Neural cell (in vitro differentiated cells): ENCODE measurements around the gene KLK10. TPM values are rescaled to one million over a fixed set of nuclear protein-coding genes. Genes with fewer than 3 reads are reported as not detected.
"Not testable (repeated sequence)": the region's sequence is repeated elsewhere in the genome, so short reads cannot be mapped to it uniquely, and the experiment has no call there.

Source experiments
- H2AFZ ChIP-seq: fragments of 200-600, 300-800 bp; sonication (generic), shearing (Covaris generic); 2 replicates; pipeline ENCODE4 v1.6.0; 2014; ENCODE audit warnings: low read depth, mild to moderate bottlenecking, antibody characterized with exemption, low read length, moderate library complexity
- H3F3A ChIP-seq: fragments of 200-600 bp; shearing (Covaris generic); 2 replicates; pipeline ENCODE4 v1.6.1; 2016; ENCODE audit warnings: mild to moderate bottlenecking, moderate library complexity, mixed read lengths, antibody characterized with exemption, low read length; ENCODE audit not compliant: insufficient read depth, poor library complexity, severe bottlenecking
- H3K27ac ChIP-seq: fragments of 200-600, 300-800 bp; sonication (generic), shearing (Covaris generic); 2 replicates; pipeline ENCODE4 v1.5.1; 2014; ENCODE audit warnings: mild to moderate bottlenecking, low read length, moderate library complexity
- H3K27me3 ChIP-seq: fragments of 300-800, 200-600 bp; sonication (generic), shearing (Covaris generic); 2 replicates; pipeline ENCODE4 v1.6.0; 2014; ENCODE audit warnings: mild to moderate bottlenecking, low read depth, low read length, moderate library complexity; ENCODE audit not compliant: insufficient read depth
- H3K36me3 ChIP-seq: fragments of 300-800, 200-600 bp; sonication (generic), shearing (Covaris generic); 2 replicates; pipeline ENCODE4 v1.5.1; 2014; ENCODE audit warnings: mild to moderate bottlenecking, antibody characterized with exemption, low read length, moderate library complexity; ENCODE audit not compliant: insufficient read depth
- H3K4me2 ChIP-seq: fragments of 300-800, 200-600 bp; sonication (generic), shearing (Covaris generic); 2 replicates; pipeline ENCODE4 v1.6.0; 2014; ENCODE audit warnings: mild to moderate bottlenecking, low read length
- H3K4me3 ChIP-seq: fragments of 300-800, 200-600 bp; sonication (generic), shearing (Covaris generic); 2 replicates; pipeline ENCODE4 v1.5.1; 2014; ENCODE audit warnings: mild to moderate bottlenecking, low read length, moderate library complexity
- H3K79me2 ChIP-seq: fragments of 200-600 bp; shearing (Covaris generic); replicated peaks from 2 replicates; pipeline ENCODE4 v1.6.0; 2014; ENCODE audit warnings: mild to moderate bottlenecking, low read length, moderate library complexity; ENCODE audit not compliant: insufficient read depth
- H3K9ac ChIP-seq: fragments of 300-800, 200-600 bp; sonication (generic), shearing (Covaris generic); 2 replicates; pipeline ENCODE4 v1.6.1; 2016; ENCODE audit warnings: mild to moderate bottlenecking, low read length, mixed read lengths
- H3K9me2 ChIP-seq: fragments of 200-600 bp; shearing (Covaris generic); 2 replicates; pipeline ENCODE4 v1.6.1; 2016; ENCODE audit warnings: mild to moderate bottlenecking, low read length, mixed read lengths; ENCODE audit not compliant: insufficient read depth
- H3K9me3 ChIP-seq: fragments of 200-600, 300-800 bp; sonication (generic), shearing (Covaris generic); 2 replicates; pipeline ENCODE4 v1.6.1; 2016; ENCODE audit warnings: mild to moderate bottlenecking, mixed run types, low read length, moderate library complexity, mixed read lengths
- H4K20me1 ChIP-seq: fragments of 200-600 bp; shearing (Covaris generic); 2 replicates; pipeline ENCODE4 v1.6.1; 2016; ENCODE audit warnings: mild to moderate bottlenecking, mixed run types; ENCODE audit not compliant: insufficient read depth
- CTCF ChIP-seq: fragments of 450-650 bp; IDR thresholded peaks from 2 replicates; pipeline ENCODE4 v1.5.1; 2014; ENCODE audit warnings: antibody characterized with exemption, mild to moderate bottlenecking, moderate library complexity; ENCODE audit not compliant: poor library complexity, severe bottlenecking
- EP300 ChIP-seq: fragments of 450-650 bp; conservative IDR thresholded peaks from 2 replicates; pipeline ENCODE4 v1.6.1; 2014; ENCODE audit warnings: antibody characterized with exemption, mild to moderate bottlenecking, moderate library complexity; ENCODE audit not compliant: poor library complexity, severe bottlenecking
- EZH2 ChIP-seq: fragments of 200-600, 300-800 bp; shearing (Covaris generic), sonication (generic); IDR thresholded peaks from 2 replicates; pipeline ENCODE4 v1.6.1; 2014; ENCODE audit warnings: antibody characterized with exemption, low read length, borderline replicate concordance, mild to moderate bottlenecking; ENCODE audit not compliant: insufficient read depth, poor library complexity, severe bottlenecking
- MXI1 ChIP-seq: fragments of 450-650 bp; conservative IDR thresholded peaks from 2 replicates; pipeline ENCODE4 v1.6.1; 2014; ENCODE audit warnings: antibody characterized with exemption, mild to moderate bottlenecking; ENCODE audit not compliant: poor library complexity, severe bottlenecking
- POLR2AphosphoS5 ChIP-seq: IDR thresholded peaks from 2 replicates; pipeline ENCODE4 v1.6.1; 2012
- RAD21 ChIP-seq: fragments of 450-650 bp; conservative IDR thresholded peaks from 2 replicates; pipeline ENCODE4 v1.6.1; 2014; ENCODE audit warnings: antibody characterized with exemption, mild to moderate bottlenecking, moderate library complexity
- SMC3 ChIP-seq: fragments of 450-650 bp; conservative IDR thresholded peaks from 2 replicates; pipeline ENCODE4 v1.6.1; 2014; ENCODE audit warnings: antibody characterized with exemption, mild to moderate bottlenecking, moderate library complexity; ENCODE audit not compliant: poor library complexity
- TAF1 ChIP-seq: IDR thresholded peaks from 2 replicates; pipeline ENCODE4 v1.6.1; 2012; ENCODE audit warnings: low read depth
- polyA plus RNA-seq: library from polyadenylated mRNA; depleted of rRNA; stranded (reverse); fragments of >200 nt; gene quantifications from 2 replicates; pipeline ENCODE4 v1.2.3, GENCODE V29; 2014
- TF ChIP-seq, protein P1 (sequence below): IDR thresholded peaks from 2 replicates; pipeline ENCODE4 v1.6.1; 2012; ENCODE audit warnings: borderline replicate concordance

The KLK10 gene
- polyA plus RNA-seq, 1 donor from 2014 or later, result 0.73 TPM

DNA sequence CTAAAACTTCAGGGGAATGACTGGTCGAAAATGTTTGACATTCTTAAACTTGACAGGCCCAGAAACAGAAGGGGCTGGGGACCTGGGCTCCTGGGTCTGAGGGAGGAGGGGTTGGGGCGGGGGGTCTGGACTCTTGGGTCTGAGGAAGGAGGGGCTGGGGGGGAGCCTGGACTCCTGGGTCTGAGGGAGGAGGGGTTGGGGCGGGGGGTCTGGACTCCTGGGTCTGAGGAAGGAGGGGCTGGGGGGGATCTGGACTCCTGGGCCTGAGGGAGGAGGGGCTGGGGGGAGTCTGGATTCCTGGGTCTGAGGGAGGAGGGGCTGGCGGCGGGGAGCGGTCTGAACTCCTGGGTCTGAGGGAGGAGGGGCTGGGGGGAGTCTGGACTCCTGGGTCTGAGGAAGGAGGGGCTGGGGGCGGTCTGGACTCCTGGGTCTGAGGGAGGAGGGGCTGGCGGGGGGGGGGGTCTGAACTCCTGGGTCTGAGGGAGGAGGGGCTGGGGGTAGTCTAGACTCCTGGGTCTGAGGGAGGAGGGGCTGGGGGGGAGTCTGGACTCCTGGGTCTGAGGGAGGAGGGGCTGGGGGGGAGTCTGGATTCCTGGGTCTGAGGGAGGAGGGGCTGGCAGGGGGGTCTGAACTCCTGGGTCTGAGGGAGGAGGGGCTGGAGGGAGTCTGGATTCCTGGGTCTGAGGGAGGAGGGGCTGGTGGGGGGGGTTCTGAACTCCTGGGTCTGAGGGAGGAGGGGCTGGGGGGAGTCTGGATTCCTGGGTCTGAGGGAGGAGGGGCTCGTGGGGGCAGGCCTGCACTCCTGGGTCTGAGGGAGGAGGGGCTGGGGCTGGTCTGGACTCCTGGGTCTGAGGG is 44.6 kb downstream of the KLK10 start:
- Histone ChIP-seq H2AFZ (no peak overlapping the region), H3K79me2 (no peaks in the 10 kb centered on the region), H3K4me2 (no peak overlapping the region), H3K9ac (no peak overlapping the region), H3F3A (no peaks in the 10 kb centered on the region), H4K20me1 (no peaks in the 10 kb centered on the region), H3K4me3 (no peak overlapping the region), H3K27ac (no peak overlapping the region), H3K9me2 (no peaks in the 10 kb centered on the region), H3K36me3 (no peaks in the 10 kb centered on the region), H3K27me3 (no peaks in the 10 kb centered on the region), H3K9me3 (no peaks in the 10 kb centered on the region)
- TF ChIP-seq, protein P1, sequence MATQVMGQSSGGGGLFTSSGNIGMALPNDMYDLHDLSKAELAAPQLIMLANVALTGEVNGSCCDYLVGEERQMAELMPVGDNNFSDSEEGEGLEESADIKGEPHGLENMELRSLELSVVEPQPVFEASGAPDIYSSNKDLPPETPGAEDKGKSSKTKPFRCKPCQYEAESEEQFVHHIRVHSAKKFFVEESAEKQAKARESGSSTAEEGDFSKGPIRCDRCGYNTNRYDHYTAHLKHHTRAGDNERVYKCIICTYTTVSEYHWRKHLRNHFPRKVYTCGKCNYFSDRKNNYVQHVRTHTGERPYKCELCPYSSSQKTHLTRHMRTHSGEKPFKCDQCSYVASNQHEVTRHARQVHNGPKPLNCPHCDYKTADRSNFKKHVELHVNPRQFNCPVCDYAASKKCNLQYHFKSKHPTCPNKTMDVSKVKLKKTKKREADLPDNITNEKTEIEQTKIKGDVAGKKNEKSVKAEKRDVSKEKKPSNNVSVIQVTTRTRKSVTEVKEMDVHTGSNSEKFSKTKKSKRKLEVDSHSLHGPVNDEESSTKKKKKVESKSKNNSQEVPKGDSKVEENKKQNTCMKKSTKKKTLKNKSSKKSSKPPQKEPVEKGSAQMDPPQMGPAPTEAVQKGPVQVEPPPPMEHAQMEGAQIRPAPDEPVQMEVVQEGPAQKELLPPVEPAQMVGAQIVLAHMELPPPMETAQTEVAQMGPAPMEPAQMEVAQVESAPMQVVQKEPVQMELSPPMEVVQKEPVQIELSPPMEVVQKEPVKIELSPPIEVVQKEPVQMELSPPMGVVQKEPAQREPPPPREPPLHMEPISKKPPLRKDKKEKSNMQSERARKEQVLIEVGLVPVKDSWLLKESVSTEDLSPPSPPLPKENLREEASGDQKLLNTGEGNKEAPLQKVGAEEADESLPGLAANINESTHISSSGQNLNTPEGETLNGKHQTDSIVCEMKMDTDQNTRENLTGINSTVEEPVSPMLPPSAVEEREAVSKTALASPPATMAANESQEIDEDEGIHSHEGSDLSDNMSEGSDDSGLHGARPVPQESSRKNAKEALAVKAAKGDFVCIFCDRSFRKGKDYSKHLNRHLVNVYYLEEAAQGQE, result no peak
- TF ChIP-seq POLR2AphosphoS5, result no peak

- Histone ChIP-seq H3K9ac (no peak overlapping the region), H3K9me3 (no peaks in the 10 kb centered on the region), H3K27me3 (no peaks in the 10 kb centered on the region), H3F3A (no peaks in the 10 kb centered on the region), H3K79me2 (no peaks in the 10 kb centered on the region), H3K27ac (no peak overlapping the region), H3K9me2 (no peaks in the 10 kb centered on the region), H4K20me1 (no peaks in the 10 kb centered on the region), H3K4me2 (no peak overlapping the region), H2AFZ (no peak overlapping the region), H3K36me3 (no peaks in the 10 kb centered on the region), H3K4me3 (no peak overlapping the region)
- no peak for TF ChIP-seq EZH2
- no peak for TF ChIP-seq RAD21
- TF ChIP-seq, protein P1, result no peak
- no peak for TF ChIP-seq MXI1
- TF ChIP-seq SMC3, result no peak
- TF ChIP-seq CTCF, result no peak
- TF ChIP-seq TAF1, result no peak
- no peak for TF ChIP-seq EP300
- TF ChIP-seq POLR2AphosphoS5, result no peak
Measured at GRCh38 chr19:50972795-50973376, 46.6 kb downstream of the KLK10 start.

DNA sequence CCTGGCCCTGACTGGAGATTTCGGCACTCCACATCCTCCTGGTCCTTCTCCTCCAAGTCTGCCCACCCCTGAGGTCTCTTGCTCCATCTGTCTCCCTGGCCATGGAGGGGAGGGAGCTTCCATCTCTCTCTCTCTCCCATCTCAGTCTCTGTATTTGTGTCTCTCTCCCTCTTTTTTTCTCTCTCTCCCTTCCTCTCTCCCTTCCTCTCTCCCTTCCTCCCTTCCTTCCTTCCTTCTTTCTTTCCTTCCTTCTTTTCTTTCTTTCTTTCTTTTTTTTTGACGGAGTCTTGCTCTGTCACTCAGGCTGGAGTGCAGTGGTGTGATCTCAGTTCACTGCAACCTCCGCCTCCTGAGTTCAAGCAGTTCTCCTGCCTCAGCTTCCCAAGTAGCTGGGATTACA is 49.7 kb downstream of the KLK10 start:
- not testable (repeated sequence) for H3K27ac ChIP-seq, H3F3A ChIP-seq, H3K36me3 ChIP-seq, H3K4me3 ChIP-seq, H3K9ac ChIP-seq, H3K79me2 ChIP-seq, H3K27me3 ChIP-seq, H3K4me2 ChIP-seq, H2AFZ ChIP-seq, H3K9me2 ChIP-seq, H4K20me1 ChIP-seq, H3K9me3 ChIP-seq
